DMS153 treated with DMSO at 0.1 percent for 48 hours (cell line): Measurements from ENCODE around the gene ASPA.

Experiments
- DNase-seq: peaks from one replicate; lab custom pipeline; 2025; ENCODE audit not compliant: unreplicated experiment; lab: John Stamatoyannopoulos, UW

ASPA gene

DNA sequence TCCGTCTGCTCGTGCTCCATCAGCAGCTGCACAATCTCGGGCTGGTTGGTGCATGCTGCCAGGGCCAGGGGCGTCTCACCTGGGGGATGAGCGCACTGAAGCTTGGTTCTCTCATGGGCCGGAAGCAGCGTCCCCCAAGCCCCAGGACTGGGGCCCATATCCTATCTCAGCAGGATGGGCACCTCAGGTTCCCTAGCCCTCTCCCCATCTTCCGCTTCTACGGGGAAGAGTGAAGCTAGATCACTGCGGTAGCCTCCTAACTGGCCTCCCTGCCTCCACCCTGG lies 57.0 kb downstream of the ASPA start:
- no peak for DNase-seq

DNA sequence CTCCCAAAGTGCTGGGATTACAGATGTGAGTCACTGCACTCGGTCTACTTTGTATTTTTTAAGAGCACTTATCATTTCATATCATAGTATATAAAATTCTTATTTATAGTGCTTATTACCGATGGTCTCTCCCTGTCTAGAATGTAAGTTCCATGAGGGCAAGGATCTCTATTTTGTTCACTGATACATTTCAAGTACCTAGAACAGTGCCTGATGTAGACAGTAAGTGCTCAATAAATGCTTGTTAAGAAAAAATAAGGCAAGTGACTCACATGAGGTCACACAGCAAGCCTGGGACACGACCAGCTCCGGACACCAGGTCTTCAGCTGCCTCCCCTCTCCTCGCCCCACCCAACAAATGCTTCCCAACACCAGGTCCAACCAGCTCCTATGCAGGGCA lies 58.0 kb downstream of the ASPA start:
- DNase-seq, result no peak

GRCh38 chr17:3534881-3535252 lies 59.1 kb downstream of the ASPA start:
- no peak for DNase-seq

DNA sequence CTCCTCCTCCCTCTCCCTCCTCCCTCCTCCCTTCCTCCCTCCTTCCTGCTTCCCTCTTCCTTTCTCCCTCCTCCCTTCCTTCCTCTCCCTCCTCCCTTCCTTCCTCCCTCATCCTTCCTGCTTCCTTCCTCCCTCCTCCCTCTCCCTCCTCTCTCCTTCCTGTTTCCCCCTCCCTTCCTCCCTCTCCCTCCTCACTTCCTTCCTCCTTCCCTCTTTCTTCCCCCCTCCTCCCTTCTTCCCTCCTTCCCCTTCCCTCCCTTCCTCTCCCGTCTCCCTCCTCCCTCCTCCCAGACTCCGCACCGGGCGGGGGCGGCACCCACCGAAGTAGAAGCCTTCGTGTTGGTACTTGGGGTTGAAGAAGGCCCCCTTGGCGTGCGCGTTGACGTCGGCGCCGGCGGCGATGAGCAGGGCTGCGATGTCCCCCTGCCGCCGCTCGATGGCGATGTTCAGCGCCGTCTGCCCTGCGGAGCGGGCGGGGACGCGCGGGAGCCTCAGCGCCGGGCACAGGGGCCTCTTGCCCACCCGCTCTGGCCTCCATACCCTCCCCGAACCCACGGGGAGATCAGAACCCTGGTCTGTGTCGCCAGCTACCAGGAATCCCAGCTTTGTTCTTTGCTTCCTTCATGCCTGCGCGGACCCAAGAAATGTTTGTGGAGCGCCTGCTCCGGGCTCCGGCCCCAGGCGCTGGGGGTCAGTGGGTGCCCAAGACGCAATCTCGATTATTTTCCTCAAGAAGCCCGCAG lies 59.6 kb downstream of the ASPA start:
- no peak for DNase-seq

- no peak for DNase-seq
These were observed 60.9 kb downstream of the ASPA start for GRCh38 chr17:3536716-3537115.

DNA sequence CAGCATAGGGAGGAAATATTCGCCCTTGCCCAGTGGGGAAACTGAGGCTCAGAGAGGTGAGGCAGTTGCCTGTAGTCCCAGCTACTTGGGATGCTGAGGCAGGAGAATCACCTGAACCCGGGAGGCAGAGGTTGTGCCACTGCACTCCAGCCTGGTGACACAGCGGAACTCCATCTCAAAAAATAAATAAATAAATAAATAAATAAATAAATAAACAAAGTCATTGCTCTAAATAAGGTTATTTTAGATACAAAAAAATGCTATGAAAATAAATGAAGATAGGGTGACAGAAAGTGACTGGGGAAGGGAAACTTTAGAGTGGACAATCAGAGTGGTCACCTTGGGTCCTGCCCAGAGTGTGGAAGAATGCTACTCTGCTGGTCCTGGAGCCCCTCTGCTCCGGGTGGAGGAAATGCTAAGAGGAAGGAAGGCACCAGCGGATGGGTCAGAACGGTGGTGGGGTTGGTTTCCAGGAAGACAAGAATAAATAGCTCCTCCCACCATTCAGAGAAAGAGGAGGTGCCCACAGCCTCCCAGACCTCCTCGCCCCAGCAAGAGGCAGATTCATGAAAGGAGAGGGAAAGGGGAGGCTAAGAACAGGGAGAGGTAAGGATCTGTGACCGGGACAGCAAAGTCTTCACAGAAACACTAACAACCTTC lies 64.2 kb downstream of the ASPA start:
- DNase-seq, result no peak

GRCh38 chr17:3542410-3543088 lies 66.8 kb downstream of the ASPA start:
- DNase-seq, result no peak

DNA sequence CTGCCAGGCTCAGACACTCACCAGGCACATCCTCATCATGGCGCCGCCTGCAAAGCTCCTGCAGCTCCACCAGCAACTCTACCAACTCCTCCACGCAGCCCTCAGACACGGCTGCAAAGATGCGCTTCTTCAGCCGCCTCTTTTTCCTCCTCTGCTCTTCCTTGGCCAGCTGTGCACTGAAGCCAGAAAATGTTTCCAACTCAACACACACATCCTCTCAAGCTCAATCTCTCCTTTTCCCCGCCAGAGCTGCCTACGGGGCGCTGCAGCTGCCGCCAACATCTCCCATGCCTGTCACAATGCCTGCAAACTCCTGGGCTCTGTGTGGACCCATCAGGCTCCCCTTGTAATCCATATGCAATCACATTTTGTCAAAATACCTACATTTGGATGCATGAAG lies 67.7 kb downstream of the ASPA start:
- no peak for DNase-seq

DNA sequence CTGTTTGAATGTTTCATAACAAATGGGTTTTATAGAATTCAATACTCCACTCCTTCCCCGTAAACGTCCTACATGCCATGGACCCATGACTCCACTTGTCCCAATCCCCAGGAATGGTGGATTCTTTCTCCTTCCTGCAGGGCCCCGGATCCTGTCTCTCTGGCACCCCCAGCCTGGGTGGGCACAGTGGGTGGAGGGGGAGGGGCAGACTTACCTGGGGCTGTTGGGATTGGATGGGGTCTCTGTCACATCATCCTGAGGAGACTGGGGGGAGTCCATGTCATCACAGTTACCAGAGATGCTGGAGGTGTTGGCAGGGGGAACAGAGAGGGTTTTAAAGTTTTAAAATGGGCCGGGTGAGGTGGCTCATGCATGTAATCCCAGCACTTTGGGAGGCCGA lies 68.6 kb downstream of the ASPA start:
- no peak for DNase-seq

DNA sequence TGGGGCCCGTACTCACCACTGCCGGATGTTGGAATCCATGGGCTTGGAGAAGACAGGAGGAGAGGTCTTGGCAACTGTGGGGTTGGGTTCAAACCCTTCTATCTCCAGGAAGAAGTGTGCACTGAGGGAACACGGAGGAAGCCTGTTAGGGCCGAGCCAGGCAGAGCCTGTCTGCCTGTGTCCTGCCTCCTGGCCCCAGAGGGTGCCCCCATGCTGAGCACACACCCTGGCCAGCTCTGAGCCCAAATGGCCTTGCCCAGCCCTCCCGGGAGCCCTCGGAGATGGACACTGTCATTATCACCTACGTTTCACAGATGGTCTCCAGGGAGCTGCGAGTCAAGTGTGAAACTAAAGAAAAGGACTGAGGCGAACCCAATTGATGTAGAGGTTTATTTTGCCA lies 69.4 kb downstream of the ASPA start:
- no peak for DNase-seq

DNA sequence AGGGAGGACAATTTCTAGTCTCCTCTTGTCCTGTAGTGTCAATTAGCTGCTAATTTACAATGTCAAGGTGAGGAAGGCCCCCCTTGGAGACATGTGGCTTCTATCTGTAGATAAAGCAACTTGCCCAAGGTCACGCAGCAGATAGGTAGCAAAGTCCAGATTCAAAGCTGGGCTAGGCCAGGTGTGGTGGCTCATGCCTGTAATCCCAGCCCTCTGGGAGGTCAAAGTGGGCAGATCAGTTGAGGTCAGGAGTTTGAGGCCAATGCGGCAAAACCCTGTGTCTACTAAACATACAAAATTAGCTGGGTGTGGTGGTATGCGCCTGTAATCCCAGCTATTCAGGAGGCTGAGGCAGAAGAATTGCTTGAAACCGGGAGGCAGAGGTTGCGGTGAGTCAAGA lies 70.7 kb downstream of the ASPA start:
- DNase-seq, result no peak

- no peak for DNase-seq
These were observed 71.2 kb downstream of the ASPA start for GRCh38 chr17:3546997-3547396.

GRCh38 chr17:3547628-3548027 lies 71.8 kb downstream of the ASPA start:
- no peak for DNase-seq

GRCh38 chr17:3549610-3550162 lies 73.9 kb downstream of the ASPA start:
- no peak for DNase-seq

DNA sequence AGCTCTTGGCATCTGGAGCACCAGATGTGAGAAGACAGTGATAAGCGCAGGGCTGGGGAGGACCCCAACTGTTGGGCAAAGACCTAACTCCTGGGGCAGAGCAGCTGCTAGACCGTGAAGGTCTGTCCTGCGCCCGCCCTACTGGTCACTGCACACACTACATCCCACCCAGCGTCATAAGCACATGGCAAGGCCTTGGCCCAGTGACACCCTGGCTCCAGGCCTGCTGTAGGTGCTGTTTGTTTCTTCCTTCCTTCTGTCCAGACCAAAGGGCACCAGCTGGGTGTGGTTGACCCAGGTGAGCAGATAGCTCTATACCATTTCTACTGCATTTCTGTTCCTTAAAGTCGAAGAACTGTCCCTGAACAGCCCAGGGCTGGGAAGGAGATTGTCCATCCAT lies 75.4 kb downstream of the ASPA start:
- no peak for DNase-seq

DNA sequence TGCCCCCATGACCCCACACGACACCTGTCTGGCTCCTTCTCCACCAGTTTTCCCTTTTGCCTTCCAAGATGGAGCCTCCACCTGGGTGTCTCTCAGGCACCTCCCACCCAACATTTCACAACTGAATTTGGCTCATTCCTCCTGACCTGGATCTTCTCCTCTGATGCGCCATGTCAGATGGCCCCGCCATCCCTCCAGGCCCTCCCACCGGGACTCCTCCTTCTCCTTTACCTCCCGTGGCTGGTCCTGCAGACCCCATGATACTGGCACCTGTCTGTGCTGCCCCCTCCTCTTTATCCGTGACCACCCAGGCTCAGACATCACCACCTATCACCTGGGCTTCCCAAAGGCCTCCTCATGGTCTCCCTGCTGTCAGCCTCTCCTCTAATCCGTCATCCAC lies 77.1 kb downstream of the ASPA start:
- DNase-seq, result no peak
